ENCODE results near the gene ZNF717. TPM values are rescaled to one million over a fixed set of nuclear protein-coding genes. Genes with fewer than 3 reads are reported as not detected.
A peak's percentile ranks its signal among the peaks of the same experiment; 100 is the strongest.

ZNF717 gene
- total and polyA plus RNA-seq, 2 experiments from 2014 or later, result 8.4 to 15.5 TPM

- no peak for DNase-seq (ENCODE audit: low read depth in 1 of 2, low spot score in 1 of 2)
- no peak overlapping the region for H3K27ac ChIP-seq
- no peaks in the 10 kb centered on the region for H3K36me3 ChIP-seq
- H3K4me3 ChIP-seq, result no peak overlapping the region
- no peaks in the 10 kb centered on the region for H3K27me3 ChIP-seq
- no peak for TF ChIP-seq CTCF (IDR thresholded peaks at IDR 0.05; ENCODE audit: low read depth, low read length)
- H3K9me3 ChIP-seq (ENCODE audit: low read depth), result no peaks in the 10 kb centered on the region
- no peaks in the 10 kb centered on the region for H3K4me1 ChIP-seq (ENCODE audit: low read depth)
Measured at GRCh38 chr3:75768303-75769017, 16.9 kb downstream of the ZNF717 start.

- DNase-seq (ENCODE audit: low read depth in 1 of 2, low spot score in 1 of 2), result peak in 1 of 2 donors; percentile 18
- no peak overlapping the region for H3K4me3 ChIP-seq
- H3K27me3 ChIP-seq, result no peaks in the 10 kb centered on the region
- no peaks in the 10 kb centered on the region for H3K4me1 ChIP-seq (ENCODE audit: low read depth)
- H3K36me3 ChIP-seq, result no peaks in the 10 kb centered on the region
- H3K9me3 ChIP-seq (ENCODE audit: low read depth), result no peaks in the 10 kb centered on the region
- no peak overlapping the region for H3K27ac ChIP-seq
- TF ChIP-seq CTCF (IDR thresholded peaks at IDR 0.05; ENCODE audit: low read depth, low read length), result no peak
Measured at GRCh38 chr3:75737831-75738493, 47.4 kb downstream of the ZNF717 start.

- H3K4me1 ChIP-seq (ENCODE audit: low read depth), result no peaks in the 10 kb centered on the region
- H3K27ac ChIP-seq, result no peak overlapping the region
- DNase-seq (ENCODE audit: low read depth in 1 of 2, low spot score in 1 of 2), result no peak
- no peaks in the 10 kb centered on the region for H3K9me3 ChIP-seq (ENCODE audit: low read depth)
- H3K36me3 ChIP-seq, result no peaks in the 10 kb centered on the region
- H3K27me3 ChIP-seq, result no peaks in the 10 kb centered on the region
- no peak for TF ChIP-seq CTCF (IDR thresholded peaks at IDR 0.05; ENCODE audit: low read depth, low read length)
- H3K4me3 ChIP-seq, result no peak overlapping the region
Measured at GRCh38 chr3:75727985-75728384, 57.4 kb downstream of the ZNF717 start.

GRCh38 chr3:75692061-75692460 is 93.3 kb downstream of the ZNF717 start:
- H3K27me3 ChIP-seq, result no peaks in the 10 kb centered on the region
- no peak overlapping the region for H3K27ac ChIP-seq
- H3K4me1 ChIP-seq (ENCODE audit: low read depth), result no peaks in the 10 kb centered on the region
- no peaks in the 10 kb centered on the region for H3K9me3 ChIP-seq (ENCODE audit: low read depth)
- no peak for TF ChIP-seq CTCF (IDR thresholded peaks at IDR 0.05; ENCODE audit: low read depth, low read length)
- DNase-seq (ENCODE audit: low read depth in 1 of 2, low spot score in 1 of 2), result no peak
- no peak overlapping the region for H3K4me3 ChIP-seq
- H3K36me3 ChIP-seq, result no peaks in the 10 kb centered on the region

- no peak for DNase-seq (ENCODE audit: low read depth in 1 of 2, low spot score in 1 of 2)
- Histone ChIP-seq H3K36me3 (no peaks in the 10 kb centered on the region), H3K9me3 (ENCODE audit: low read depth) (no peaks in the 10 kb centered on the region), H3K27me3 (no peaks in the 10 kb centered on the region), H3K4me1 (ENCODE audit: low read depth) (no peaks in the 10 kb centered on the region), H3K4me3 (no peak overlapping the region), H3K27ac (no peak overlapping the region)
- no peak for TF ChIP-seq CTCF (IDR thresholded peaks at IDR 0.05; ENCODE audit: low read depth, low read length)
Measured at GRCh38 chr3:75687323-75687722, 98.0 kb downstream of the ZNF717 start.

Other genes with a start within 250 kb of the ZNF717 start
- gene FRG2C, start 121.2 kb downstream of the ZNF717 start, total RNA-seq, result not detected in 2 replicates
- not detected in 2 replicates for gene FRG2C, start 121.2 kb downstream of the ZNF717 start, polyA plus RNA-seq

Data from cardiac muscle cell (in vitro differentiated cells and primary cell).